GM23248 (cell line): Measurements from ENCODE around the gene METTL21C.

Experiments used
- EZH2 ChIP-seq: fragments of 200-600 bp; sonication (generic); IDR thresholded peaks from 2 replicates; pipeline ENCODE4 v1.6.1; 2018; ENCODE audit warnings: antibody characterized with exemption, mild to moderate bottlenecking; ENCODE audit not compliant: insufficient read depth, poor library complexity, severe bottlenecking
- EZH2phosphoT487 ChIP-seq: fragments of 200-600 bp; sonication (generic); IDR thresholded peaks from 2 replicates; pipeline ENCODE4 v1.6.1; 2018; ENCODE audit warnings: antibody characterized with exemption, moderate library complexity, mild to moderate bottlenecking, low read depth; ENCODE audit not compliant: insufficient read depth

- TF ChIP-seq EZH2 (no peak), EZH2phosphoT487 (no peak)
These were observed 4.7 kb upstream of the METTL21C start for GRCh38 chr13:102699504-102699903.
